Coronary artery (tissue), 2 donors: ENCODE measurements around the gene ZBTB4.

Source experiments
- DNase-seq: peaks from one replicate; pipeline ENCODE4 v3.0.0-alpha.2; 2017; ENCODE audit warnings: low spot score
- H3K27ac ChIP-seq, 2 donors: fragments of 200-600 bp; sonication (generic); one replicate each; pipeline ENCODE4 v1.5.1; 2016 to 2019
- H3K4me3 ChIP-seq: fragments of 200-600 bp; sonication (generic); 2 replicates; pipeline ENCODE4 v1.5.1; 2016; ENCODE audit warnings: mild to moderate bottlenecking, moderate library complexity
- CTCF ChIP-seq: fragments of 200-600 bp; sonication (generic); IDR thresholded peaks from one replicate; pipeline ENCODE4 v1.5.1; 2019; ENCODE audit warnings: antibody characterized with exemption

The ZBTB4 gene

GRCh38 chr17:7431231-7431630, 48.2 kb downstream of the ZBTB4 start:
- H3K27ac ChIP-seq: no peak overlapping the region
- DNase-seq: no peak
- H3K4me3 ChIP-seq: no peak overlapping the region
- no peak for TF ChIP-seq CTCF

- no peak for TF ChIP-seq CTCF
- no peak overlapping the region for H3K4me3 ChIP-seq
- DNase-seq: no peak
- H3K27ac ChIP-seq: no peak overlapping the region
Measured at GRCh38 chr17:7429722-7430121, 49.7 kb downstream of the ZBTB4 start.

- no peak for TF ChIP-seq CTCF
- no peak for DNase-seq
- no peak within 1 kb of the TSS for H3K4me3 ChIP-seq
- H3K27ac ChIP-seq: no peak within 1 kb of the TSS
Measured at GRCh38 chr17:7428557-7428956, 50.9 kb downstream of the ZBTB4 start, which contains the start of gene SPEM3. SPEM3 (plus strand) TSS chr17:7428857; CDS start chr17:7428903, 46 bp downstream.

- DNase-seq: no peak
- no peak overlapping the region for H3K4me3 ChIP-seq
- no peak overlapping the region for H3K27ac ChIP-seq
- no peak for TF ChIP-seq CTCF
Measured at GRCh38 chr17:7427549-7427948, 51.9 kb downstream of the ZBTB4 start.

- DNase-seq: no peak
- Histone ChIP-seq H3K27ac (no peak overlapping the region), H3K4me3 (no peak overlapping the region)
- TF ChIP-seq CTCF: no peak
Measured at GRCh38 chr17:7426896-7427489, 52.4 kb downstream of the ZBTB4 start.

- no peak for DNase-seq
- no peak overlapping the region for H3K27ac ChIP-seq
- TF ChIP-seq CTCF: no peak
- no peak overlapping the region for H3K4me3 ChIP-seq
Measured at GRCh38 chr17:7426203-7426863, 53.1 kb downstream of the ZBTB4 start.

GRCh38 chr17:7425756-7426155, 53.7 kb downstream of the ZBTB4 start:
- TF ChIP-seq CTCF: no peak
- Histone ChIP-seq H3K27ac (no peak overlapping the region), H3K4me3 (no peak overlapping the region)
- no peak for DNase-seq
